IPS-11a (cell line): ENCODE results near the gene ZNF148.
"Not testable (repeated sequence)": the region's sequence is repeated elsewhere in the genome, so short reads cannot be mapped to it uniquely, and the experiment has no call there.

ENCODE experiments used
- H3K4me3 ChIP-seq: one replicate; pipeline ENCODE4 v1.5.1; 2013; ENCODE audit warnings: low read depth, low read length, control low read depth

The ZNF148 gene, protein sequence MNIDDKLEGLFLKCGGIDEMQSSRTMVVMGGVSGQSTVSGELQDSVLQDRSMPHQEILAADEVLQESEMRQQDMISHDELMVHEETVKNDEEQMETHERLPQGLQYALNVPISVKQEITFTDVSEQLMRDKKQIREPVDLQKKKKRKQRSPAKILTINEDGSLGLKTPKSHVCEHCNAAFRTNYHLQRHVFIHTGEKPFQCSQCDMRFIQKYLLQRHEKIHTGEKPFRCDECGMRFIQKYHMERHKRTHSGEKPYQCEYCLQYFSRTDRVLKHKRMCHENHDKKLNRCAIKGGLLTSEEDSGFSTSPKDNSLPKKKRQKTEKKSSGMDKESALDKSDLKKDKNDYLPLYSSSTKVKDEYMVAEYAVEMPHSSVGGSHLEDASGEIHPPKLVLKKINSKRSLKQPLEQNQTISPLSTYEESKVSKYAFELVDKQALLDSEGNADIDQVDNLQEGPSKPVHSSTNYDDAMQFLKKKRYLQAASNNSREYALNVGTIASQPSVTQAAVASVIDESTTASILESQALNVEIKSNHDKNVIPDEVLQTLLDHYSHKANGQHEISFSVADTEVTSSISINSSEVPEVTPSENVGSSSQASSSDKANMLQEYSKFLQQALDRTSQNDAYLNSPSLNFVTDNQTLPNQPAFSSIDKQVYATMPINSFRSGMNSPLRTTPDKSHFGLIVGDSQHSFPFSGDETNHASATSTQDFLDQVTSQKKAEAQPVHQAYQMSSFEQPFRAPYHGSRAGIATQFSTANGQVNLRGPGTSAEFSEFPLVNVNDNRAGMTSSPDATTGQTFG

DNA sequence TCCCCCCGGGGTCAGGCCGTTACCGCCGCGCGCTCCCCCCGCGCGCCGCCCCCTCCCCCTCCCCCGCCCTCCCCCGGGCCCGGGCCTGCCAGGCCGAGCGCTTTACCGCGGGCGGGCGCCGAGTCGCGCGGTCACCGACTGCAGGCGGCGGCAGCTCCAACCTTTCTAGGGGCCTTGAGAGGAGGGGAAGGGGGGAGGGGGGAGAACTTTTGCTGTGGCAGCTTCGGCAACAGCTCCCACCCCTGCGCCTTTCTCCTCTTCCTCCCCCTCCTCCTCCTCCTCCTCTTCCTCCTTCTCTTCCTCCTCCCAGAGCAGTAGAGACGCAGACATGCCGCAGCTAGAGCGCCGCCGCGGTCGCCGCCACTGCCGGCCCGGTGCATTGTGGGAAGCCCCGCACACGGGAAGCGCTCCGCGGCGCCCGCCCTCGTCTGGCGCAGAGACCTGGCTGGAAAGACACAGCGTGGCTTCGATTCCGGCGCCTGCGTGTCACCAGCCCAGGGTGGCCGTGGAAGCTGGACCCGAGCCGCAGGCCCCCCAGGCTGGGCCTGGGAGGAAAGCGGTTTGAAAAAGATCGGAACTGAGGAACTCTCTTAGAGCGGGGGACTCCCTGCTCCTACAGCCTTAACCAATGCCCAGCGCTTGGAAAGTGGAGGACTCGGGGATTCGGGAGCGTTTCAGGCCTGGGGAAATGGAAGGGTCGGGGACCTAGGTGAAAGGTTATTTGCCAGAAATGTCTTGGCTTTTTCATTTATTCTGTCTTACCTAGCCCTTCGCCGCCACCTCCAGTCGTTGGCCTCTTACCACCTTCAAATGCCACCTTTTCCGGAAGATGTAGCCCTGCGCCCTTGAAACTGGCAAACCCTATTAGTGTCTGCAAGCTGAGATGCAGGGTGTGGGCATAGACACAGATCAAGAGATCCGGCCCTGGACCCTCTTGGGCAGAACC is at the start of gene ZNF148:
ZNF148 (minus strand) TSS at position 330 of the 946 bp plus-strand sequence. CDS start 61,685 bp downstream, outside the sequence.
- peak within 1 kb of the TSS; percentile 82 for H3K4me3 ChIP-seq

DNA sequence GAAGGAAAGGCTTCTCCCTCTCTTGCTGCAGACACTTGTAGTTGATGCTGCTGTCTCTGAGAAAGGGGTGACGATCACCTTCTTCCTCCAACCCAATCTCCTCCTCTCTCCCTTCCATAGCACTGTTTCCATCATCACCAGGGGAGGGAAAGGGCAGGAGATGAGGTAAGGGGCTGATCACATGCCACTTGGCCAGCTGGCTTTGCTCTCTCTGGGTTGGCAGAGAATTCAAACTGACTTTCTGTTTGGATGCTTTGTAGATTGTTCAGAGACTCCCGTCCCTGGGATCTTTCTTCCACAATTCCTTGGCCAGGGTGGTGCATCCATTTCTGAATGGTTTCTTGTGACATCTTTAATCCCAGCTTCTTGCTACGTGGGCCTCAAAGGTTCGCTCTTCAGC is 43.2 kb upstream of the ZNF148 start:
- H3K4me3 ChIP-seq, result no peak overlapping the region

DNA sequence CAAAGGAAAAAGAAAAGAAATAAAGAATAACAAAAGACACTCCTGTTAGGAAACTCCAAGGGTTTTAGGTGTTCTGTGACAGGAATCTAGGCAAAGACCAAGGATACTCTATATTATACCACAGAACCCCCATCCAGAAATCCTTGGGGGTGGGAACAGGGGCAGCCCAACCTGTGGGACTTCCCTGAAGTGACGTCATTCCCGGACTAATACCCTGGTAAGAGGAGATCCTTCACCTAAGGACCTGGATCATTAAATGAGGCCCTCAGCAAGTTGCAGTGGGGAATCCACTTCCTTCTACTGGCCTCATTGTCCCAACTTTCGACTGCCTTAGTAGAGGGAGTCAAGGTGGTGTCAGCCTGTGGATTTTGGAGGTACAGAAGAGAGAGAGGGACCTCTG is 41.1 kb upstream of the ZNF148 start:
- H3K4me3 ChIP-seq, result no peak overlapping the region

DNA sequence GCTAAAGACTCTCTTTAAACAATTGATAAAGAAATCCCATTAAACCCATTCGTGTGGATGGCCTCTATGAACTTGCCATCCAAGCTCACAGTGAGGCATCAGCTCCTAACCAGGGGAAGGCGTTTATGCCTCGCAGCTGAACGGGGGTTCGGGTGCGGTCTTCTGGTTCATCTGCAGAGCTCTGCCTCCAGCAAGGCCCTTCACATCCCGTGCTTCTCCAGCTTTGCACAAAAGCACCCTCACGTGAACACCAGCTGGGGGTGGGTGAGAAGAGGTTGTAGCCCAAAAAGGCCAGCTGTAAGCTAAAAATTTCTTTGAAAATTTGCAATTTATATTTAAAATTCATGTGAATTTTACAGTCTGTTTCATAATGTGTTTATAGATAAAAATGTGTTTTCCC is 39.5 kb upstream of the ZNF148 start:
- no peak overlapping the region for H3K4me3 ChIP-seq

DNA sequence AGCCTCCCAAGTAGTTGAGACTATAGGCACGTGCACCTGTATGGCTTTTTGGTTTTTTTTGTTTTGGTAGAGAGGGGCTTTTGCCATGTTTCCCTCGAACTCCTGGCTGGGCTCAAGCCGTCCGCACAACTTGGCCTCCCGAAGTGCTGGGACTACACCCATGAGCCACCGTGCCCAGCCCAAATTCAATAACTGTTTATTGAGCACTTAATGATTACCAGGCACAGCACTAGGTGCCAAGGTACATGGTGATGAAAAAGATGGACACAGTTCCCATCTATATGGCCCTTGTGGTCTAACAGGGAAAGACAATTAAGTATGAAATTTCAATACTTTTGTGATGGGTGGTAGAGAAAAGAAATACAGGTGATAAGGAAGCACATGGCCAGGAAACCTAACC is 35.8 kb upstream of the ZNF148 start:
- H3K4me3 ChIP-seq, result no peak overlapping the region

DNA sequence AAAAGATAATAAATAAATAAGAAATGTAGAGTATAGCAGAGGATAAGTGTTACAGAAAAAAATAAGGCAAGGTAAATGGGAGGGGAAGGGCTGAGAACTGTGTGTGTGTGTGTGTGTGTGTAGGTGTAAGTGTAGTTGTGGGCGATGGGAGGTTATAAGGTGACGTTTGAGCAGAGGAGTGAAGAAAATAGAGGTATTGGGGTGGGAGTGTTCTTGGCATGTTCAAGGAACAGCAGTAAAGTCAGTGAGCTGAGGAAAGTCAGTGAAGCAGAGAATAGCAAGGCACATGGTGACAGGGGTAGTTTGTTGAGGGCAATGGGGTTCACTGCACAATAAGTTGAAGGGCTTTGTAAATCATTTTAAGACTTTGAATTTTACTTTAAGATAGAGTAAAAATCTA is 30.9 kb upstream of the ZNF148 start:
- no peak overlapping the region for H3K4me3 ChIP-seq

DNA sequence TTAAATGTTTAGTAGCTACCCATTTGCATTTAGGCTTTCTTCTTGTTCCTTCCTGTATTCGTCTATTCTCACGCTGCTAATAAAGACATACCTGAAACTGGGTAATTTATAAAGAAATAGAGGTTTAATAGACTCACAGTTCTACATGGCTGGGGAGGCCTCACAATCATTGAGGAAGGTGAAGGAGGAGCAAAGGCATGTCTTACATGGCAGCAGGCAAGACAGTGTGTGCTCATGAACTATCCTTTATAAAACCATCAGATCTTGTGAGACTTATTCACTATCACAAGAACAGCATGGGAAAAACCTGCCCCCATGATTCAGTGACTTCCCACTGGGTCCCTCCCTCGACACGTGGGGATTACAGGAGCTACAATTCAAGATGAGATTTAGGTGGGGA is 30.4 kb upstream of the ZNF148 start:
- not testable (repeated sequence) for H3K4me3 ChIP-seq

DNA sequence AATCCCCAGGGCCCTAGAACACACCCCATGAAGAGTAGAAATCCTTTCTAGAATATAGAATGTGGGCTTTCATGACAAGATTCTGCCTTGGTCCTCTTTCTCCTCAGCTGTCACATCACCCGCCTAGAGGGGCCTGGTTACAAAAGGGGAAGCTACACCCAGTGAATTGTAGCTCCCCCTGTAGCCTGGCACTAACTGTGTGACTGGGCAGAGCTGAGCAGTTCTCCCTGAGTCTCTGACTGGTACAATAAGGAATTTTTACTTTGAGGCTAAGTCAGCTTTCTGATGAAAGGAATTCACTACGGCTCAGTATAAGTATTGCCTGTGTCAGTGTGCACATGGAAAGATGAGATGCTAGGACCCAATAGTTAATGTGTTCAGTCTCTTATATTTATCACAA is 28.7 kb upstream of the ZNF148 start:
- H3K4me3 ChIP-seq, result no peak overlapping the region

DNA sequence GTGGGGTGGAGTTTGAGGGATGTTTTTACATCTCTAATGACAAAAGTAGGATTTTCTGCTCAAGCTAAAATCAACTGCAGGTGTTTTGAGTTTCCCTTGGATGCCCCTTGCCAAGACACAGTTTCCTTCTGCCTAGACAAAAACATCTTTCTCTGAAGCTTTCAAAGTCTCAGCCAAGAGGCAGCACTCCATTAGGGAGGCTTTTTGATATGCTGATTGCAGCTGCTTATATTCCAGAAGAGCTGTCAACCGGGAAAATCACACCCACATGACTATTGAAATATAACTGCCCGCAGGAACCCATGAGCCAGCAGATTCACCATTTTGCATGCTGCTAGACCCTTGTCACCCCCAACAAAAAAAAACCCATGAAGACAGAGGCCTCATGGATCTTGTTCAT is 27.5 kb upstream of the ZNF148 start:
- no peak overlapping the region for H3K4me3 ChIP-seq

DNA sequence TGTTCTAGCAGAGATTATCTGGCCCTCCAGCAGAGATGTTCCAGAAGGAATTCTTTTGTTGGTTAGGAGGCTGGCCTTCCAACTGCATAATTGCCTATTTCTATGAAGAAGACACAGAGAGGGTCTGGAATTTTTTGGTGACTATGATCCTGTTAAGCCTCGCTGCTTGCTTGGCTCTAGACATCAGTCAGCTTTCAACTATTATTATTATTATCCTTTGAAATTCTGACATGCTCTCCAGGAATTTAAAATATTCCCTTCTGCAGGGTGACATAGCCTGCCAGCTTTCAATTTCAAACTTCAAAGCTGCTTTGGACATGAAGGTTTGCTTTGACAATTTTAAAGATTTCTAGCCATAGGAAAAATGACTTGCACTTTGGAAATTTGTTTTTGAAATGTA is 26.3 kb upstream of the ZNF148 start:
- H3K4me3 ChIP-seq, result no peak overlapping the region

DNA sequence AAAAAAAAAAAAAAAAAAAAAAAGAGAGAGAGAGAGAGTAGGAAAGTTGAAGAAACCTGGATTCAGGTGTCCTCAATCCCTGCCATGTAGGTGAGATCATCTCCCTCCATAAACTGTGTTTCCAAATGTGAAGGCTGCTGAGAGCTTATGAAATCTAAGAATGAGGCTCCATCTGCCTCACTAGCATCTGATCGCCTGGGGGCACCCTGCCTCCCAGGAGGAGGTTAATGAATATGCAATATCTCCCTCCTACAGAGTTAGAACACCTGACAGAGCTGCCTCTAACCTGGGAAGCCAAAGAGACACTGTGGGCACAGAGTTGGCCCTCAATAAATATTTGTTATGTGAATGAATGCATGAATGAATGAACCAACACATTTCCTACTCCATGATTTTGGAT is 23.8 kb upstream of the ZNF148 start:
- H3K4me3 ChIP-seq, result no peak overlapping the region

DNA sequence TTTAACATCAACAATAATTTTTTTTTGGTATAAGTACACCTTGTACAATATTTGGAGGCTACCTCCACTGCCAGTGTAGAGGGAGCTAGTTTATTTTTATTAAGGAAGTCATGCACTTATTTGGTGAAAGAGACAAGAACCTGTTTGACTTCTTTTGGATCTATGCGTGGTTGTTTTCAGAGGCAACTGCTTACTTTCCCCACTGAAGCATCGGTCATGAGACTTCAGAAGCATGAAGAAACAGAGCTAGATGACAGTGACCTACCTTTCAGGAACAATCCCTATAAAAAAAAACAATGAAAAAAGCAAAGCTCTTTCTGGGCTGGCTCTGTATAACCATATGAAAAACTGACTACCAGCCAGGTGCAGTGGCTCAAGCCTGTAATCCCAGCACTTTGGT is 20.0 kb upstream of the ZNF148 start:
- H3K4me3 ChIP-seq, result no peak overlapping the region

DNA sequence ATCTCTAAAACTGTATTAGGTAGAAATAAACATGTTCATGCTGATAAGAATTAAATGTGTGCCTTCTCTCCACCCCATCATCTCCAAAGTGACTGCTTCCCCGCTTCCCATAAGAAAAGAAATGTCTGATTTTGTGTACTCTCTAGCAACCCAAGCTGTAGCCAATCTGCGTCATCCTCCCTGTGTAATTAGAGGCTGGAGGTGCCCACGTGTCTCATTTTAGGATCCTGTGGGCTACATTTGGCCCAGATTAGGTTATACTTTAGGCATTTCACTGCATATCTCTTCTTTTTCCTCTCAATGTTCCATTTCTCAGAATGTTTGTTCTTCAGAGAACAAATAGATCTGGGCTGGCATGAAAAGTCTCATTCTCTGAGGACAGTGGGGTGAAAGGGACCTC is 19.3 kb upstream of the ZNF148 start:
- no peak overlapping the region for H3K4me3 ChIP-seq

DNA sequence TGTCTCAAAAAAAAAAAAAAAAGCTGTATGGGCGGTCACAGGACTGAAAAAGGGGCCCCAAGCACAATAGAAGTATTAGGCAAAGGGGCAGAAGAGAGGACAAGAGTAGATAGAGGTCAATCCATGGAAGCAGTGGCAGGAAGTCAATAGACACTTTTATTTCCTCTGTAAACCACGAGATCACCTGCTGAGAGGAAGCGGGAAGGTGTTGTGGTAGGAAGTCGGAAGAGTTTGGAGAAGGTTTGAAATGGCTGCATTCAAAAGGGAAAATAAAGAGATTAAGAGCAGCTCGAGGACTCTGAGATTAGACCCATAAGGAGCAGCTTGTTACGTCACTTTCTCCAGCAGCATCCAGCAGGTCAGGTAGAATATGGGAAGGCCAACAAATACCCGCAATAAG is 14.2 kb upstream of the ZNF148 start:
- no peak overlapping the region for H3K4me3 ChIP-seq

DNA sequence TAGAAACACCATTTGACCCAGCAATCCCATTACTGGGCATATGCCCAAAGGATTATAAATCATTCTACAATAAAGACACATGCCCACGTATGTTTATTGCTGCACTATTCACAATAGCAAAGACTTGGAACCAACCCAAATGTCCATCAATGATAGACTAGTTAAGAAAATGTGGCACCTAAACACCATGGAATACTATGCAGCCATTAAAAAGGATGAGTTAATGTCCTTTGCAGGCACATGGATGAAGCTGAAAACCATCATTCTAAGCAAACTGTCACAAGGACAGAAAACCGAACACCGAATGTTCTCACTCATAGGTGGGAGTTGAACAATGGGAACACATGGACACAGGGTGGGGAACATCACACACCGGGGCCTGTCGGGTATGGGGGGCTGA is 13.2 kb upstream of the ZNF148 start:
- H3K4me3 ChIP-seq, result not testable (repeated sequence)

DNA sequence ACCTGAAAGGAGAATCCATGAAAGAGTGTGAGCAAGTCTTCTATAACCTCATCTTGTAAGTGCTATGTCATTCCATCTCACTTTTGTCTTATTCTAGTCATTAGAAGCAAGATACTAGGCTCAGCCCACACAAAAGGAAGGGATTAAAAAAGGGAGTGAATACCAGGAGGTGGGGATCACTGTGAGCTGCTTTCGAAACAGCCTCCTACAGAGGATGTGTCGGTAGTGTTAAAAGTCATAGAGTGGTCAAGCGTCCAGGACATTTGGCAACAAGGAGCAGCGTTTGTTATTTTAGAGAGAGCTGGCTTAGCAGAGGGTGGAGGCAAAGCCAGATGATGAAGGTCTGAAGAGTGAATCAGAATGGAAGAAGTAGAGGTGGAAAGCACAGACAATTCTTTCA is 11.7 kb upstream of the ZNF148 start:
- no peak overlapping the region for H3K4me3 ChIP-seq

DNA sequence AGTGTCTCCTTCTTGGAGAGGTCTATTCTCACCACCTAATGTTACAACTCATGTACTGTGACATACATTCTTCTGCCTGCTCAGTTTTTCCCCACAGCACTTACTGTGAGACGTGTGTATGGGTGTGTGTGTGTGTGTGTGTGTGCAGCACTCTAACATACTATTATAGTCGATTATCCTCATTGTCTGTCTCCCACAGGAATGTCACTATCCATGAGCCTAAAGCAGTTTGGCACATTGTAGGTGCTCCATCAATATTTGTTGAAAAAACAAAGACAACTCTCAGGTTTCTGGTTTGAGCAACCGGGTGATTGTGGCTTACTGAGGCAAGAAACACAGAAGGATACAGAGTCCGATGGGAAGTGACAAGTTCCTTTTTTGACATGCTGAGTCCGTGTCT is 8.6 kb upstream of the ZNF148 start:
- no peak overlapping the region for H3K4me3 ChIP-seq

DNA sequence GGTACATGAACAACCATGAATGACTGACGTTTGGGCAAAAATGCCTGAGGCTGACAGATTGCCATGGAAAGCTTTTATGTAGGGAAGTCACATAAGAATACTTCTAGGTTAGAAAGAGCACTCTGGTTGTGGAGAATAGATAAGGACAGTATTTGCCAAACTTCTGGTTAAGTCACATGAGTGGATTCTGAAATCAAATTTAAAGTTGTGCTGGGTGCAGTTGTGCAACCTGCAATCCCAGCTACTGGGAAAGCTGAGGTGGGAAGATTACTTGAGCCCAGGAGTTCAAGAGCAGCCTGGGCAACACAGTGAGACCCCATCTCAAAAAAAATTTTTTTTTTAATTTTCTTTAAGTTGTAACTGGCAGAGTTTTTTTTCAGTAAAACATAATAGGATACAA is 7.2 kb upstream of the ZNF148 start:
- H3K4me3 ChIP-seq, result no peak overlapping the region

DNA sequence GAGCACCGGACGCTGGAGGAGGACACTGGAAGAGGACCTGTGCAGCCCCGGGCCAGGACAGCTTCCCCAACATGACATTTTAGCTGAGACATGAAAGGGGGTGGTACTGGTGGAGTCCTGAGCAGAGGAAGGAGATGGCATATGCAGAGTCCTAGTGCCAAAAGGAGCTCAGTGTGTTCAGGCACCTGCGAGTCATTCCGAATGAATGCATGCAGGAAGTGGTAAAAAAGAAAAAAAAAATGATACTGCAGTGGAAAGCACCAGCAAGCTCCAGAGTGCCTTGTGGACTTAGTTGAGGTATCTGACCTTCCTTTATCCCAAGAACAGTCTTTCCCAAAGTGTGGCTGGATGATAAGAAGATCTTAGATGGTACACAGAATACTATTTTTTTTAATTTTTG is 6.6 kb upstream of the ZNF148 start:
- no peak overlapping the region for H3K4me3 ChIP-seq

DNA sequence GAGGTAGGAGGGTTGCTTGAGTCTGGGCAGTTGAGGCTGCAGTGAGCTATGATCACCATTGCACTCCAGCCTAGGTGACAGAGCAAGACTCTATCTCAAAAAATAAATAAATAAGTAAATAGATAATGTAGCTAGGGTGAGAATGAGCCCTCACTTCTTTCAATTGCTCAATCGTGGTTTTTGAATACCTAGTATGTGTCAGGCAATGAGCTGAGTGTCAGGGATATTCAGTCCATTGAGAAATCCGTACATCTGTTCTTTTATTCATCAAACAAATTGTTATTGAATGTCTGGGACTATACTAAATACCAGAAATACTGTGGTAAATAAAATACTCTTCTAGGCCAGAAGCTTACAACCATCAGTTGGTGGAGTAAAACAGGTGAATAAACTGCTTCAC is 6.2 kb upstream of the ZNF148 start:
- no peak overlapping the region for H3K4me3 ChIP-seq

DNA sequence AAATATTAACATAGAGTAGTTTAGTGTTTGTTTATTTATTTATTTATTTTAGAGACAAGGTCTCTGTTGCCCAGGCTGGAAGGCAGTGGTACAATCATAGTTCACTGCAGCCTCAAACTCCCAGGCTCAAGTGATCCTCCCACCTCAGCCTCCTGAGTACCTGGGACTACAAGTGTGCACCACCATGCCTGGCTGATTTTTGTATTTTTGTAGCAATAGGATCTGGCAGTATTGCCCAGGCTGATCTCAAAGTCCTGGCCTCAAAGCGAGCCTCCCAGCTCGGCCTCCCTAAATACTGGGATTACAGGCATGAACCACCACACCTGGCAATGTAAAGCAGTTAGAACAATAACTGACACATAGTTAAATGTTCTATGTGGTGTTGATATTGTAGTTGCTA is 4.4 kb upstream of the ZNF148 start:
- no peak overlapping the region for H3K4me3 ChIP-seq
